CD4-positive, alpha-beta T cell treated with Interleukin-6 for 4 hours (primary cell): ENCODE measurements around the gene OR7G2.
A peak's percentile ranks its signal among the peaks of the same experiment; 100 is the strongest.

Source experiments
- DNase-seq: peaks from one replicate; pipeline ENCODE4 v3.0.0-alpha.2; 2020; ENCODE audit warnings: mixed read lengths

The OR7G2 gene

GRCh38 chr19:9107375-9107774 lies at the start of gene OR7G2:
TSS of gene OR7G2 (minus strand) at chr19:9107475. CDS start at chr19:9103243, 4,232 bp downstream.
- DNase-seq = no peak

- no peak for DNase-seq
Measured at GRCh38 chr19:9156304-9156703, 49.0 kb upstream of the OR7G2 start.

GRCh38 chr19:9155591-9155990 lies 48.3 kb upstream of the OR7G2 start:
- no peak for DNase-seq

GRCh38 chr19:9151367-9151766 lies 44.1 kb upstream of the OR7G2 start:
- no peak for DNase-seq

- DNase-seq = no peak
Measured at GRCh38 chr19:9150650-9151049, 43.4 kb upstream of the OR7G2 start.

- no peak for DNase-seq
Measured at GRCh38 chr19:9149997-9150396, 42.7 kb upstream of the OR7G2 start.

GRCh38 chr19:9148697-9149096 lies 41.4 kb upstream of the OR7G2 start:
- no peak for DNase-seq

- no peak for DNase-seq
Measured at GRCh38 chr19:9146882-9147281, 39.6 kb upstream of the OR7G2 start.

GRCh38 chr19:9144920-9145319 lies 37.6 kb upstream of the OR7G2 start:
- no peak for DNase-seq

GRCh38 chr19:9140159-9140874 lies 33.0 kb upstream of the OR7G2 start, which contains the start of gene ZNF317:
TSS of gene ZNF317 (plus strand) at chr19:9140397. CDS start at chr19:9156017, 15,620 bp downstream.
- peak; percentile 92 for DNase-seq

- no peak for DNase-seq
Measured at GRCh38 chr19:9139609-9140158, 32.4 kb upstream of the OR7G2 start.

- DNase-seq = no peak
Measured at GRCh38 chr19:9132422-9132821, 25.1 kb upstream of the OR7G2 start.

GRCh38 chr19:9130965-9131364 lies 23.7 kb upstream of the OR7G2 start:
- no peak for DNase-seq

- DNase-seq = no peak
Measured at GRCh38 chr19:9128171-9128570, 20.9 kb upstream of the OR7G2 start.

GRCh38 chr19:9126900-9127405 lies 19.7 kb upstream of the OR7G2 start, which contains the start of gene OR7G3:
TSS of gene OR7G3 (minus strand) at chr19:9126950. CDS start at chr19:9126950, 0 bp downstream.
- DNase-seq = no peak

GRCh38 chr19:9116547-9116946 lies 9.3 kb upstream of the OR7G2 start:
- no peak for DNase-seq

- no peak for DNase-seq
Measured at GRCh38 chr19:9115307-9115813, 8.1 kb upstream of the OR7G2 start, which contains the start of gene OR7G1. TSS of gene OR7G1 (minus strand) at chr19:9115763. CDS start at chr19:9115763, 0 bp downstream.

GRCh38 chr19:9109959-9110358 lies 2.7 kb upstream of the OR7G2 start:
- DNase-seq = no peak

- DNase-seq = no peak
Measured at GRCh38 chr19:9086761-9087160, 20.5 kb downstream of the OR7G2 start, which contains the start of gene OR1M1. TSS of gene OR1M1 (plus strand) at chr19:9087061. CDS start at chr19:9093245, 6,184 bp downstream.

GRCh38 chr19:9078651-9079050 lies 28.6 kb downstream of the OR7G2 start:
- no peak for DNase-seq

GRCh38 chr19:9076901-9077300 lies 30.4 kb downstream of the OR7G2 start:
- no peak for DNase-seq

GRCh38 chr19:9075064-9075949 lies 32.0 kb downstream of the OR7G2 start:
- DNase-seq = no peak

- no peak for DNase-seq
Measured at GRCh38 chr19:9073806-9074205, 33.5 kb downstream of the OR7G2 start.
